GM19468 (cell line): Measurements from ENCODE around the gene GPATCH1.
"Not testable (repeated sequence)": the region's sequence is repeated elsewhere in the genome, so short reads cannot be mapped to it uniquely, and the experiment has no call there.

Source experiments
- ATAC-seq: cut with Tn5 transposase; IDR thresholded peaks from one replicate; pipeline ENCODE4 v1.9.1; 2021; ENCODE audit warnings: mild to moderate bottlenecking, moderate library complexity, moderate number of reproducible peaks; ENCODE audit not compliant: unreplicated experiment; ENCODE audit errors: extremely low read depth

GPATCH1 gene

GRCh38 chr19:33154313-33154712, 73.3 kb downstream of the GPATCH1 start:
- not testable (repeated sequence) for ATAC-seq

- no peak for ATAC-seq
Observed at GRCh38 chr19:33156334-33156733, 75.4 kb downstream of the GPATCH1 start.

DNA sequence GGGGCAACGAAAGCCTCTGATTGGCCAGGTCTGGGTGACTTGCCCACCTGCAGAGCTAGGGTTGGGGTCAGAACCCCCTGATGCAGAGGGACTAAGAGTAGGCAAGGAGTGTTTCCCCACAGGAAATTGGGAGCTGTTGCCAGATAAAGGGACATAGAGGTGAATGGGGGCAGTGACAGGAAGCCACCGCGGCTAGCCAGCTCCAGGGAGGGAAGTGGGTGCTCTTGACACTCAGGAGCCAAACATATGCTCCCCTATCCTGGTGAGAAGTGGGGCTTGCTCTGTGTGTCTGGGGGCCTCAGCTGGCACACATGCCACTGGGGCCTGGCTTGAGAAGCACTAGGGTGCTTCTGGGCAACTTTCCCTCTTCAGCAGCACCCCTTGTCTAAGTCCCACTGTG, 76.9 kb downstream of the GPATCH1 start:
- no peak for ATAC-seq

DNA sequence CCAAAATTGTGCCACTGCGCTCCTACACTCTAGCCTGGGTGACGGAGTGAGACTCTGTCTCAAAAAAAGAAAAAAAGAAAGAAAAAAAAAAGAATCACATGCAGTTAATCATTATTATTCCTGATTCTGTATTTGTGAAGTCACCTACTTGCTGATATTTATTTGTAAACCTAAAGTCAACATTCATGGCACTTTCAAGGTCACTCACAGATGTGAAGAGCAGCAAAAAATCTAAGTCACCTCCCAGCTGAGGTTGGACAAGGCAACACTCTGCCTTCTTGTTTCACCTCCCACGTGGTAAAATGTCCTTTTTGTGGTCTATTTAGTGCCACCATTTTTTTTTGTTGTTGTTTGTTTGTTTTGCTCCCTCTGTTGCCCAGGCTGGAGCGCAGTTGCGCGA, 77.4 kb downstream of the GPATCH1 start:
- ATAC-seq = no peak

- no peak for ATAC-seq
Observed at GRCh38 chr19:33159149-33159548, 78.2 kb downstream of the GPATCH1 start.

DNA sequence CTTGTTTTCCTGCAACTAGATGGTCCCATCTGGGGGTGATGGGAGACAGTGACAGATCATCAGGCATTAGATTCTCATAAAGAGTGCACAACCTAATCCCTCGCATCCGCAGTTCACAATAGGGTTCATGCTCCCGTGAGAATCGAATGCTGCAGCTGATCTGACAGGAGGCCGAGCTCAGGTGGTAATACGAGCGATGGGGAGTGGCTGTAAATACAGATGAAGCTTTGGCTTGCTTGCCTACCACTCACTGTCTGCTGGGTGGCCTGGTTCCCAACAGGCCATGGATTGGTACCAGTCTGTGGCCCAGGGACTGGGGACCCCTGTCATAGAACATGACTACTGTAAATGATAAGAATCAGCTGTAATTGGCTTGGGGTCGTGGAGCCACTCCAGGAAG, 78.9 kb downstream of the GPATCH1 start:
- no peak for ATAC-seq

- ATAC-seq = no peak
Observed at GRCh38 chr19:33161201-33161600, 80.2 kb downstream of the GPATCH1 start.

- ATAC-seq = no peak
Observed at GRCh38 chr19:33163481-33163880, 82.5 kb downstream of the GPATCH1 start.

DNA sequence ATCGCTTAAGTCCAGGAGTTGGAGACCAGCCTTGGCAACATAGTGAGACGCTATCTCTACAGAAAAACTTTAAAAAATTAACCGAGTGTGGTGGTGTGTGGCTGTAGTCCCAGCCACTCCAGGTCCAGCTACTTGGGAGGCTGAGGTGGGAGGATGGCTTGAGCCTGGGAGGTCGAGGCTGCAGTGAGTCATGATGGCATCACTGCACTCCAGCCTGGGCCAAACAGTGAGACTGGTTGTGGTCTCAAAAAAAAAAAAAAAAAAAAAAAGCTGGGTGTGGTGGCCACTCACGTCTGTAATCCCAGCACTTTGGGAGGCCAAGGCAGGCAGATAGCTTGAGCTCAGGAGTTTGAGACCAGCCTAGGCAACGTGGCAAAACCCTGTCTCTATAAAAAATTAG, 85.1 kb downstream of the GPATCH1 start:
- not testable (repeated sequence) for ATAC-seq

DNA sequence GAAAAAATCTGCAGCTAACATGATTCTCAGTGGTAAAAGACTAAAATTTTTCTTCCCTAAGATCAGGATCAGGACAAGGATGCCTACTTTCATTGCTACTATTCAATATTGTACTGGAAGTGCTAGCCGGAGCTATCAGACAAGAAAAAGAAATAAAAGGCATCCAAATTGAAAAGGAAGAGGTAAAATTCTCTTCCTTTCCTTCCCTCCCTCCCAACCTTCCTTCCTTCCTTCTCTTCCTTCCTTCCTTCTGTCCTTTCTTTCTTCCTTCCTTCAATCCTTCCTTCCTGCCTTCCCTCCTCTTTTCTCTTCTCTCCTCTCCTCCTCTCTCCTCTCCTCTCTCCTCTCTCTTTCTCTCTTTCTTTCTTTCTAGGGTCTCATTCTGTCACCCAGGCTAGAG, 86.5 kb downstream of the GPATCH1 start:
- ATAC-seq = no peak

GRCh38 chr19:33168528-33168927, 87.5 kb downstream of the GPATCH1 start:
- ATAC-seq = no peak

GRCh38 chr19:33171222-33171795, 90.3 kb downstream of the GPATCH1 start:
- no peak for ATAC-seq

DNA sequence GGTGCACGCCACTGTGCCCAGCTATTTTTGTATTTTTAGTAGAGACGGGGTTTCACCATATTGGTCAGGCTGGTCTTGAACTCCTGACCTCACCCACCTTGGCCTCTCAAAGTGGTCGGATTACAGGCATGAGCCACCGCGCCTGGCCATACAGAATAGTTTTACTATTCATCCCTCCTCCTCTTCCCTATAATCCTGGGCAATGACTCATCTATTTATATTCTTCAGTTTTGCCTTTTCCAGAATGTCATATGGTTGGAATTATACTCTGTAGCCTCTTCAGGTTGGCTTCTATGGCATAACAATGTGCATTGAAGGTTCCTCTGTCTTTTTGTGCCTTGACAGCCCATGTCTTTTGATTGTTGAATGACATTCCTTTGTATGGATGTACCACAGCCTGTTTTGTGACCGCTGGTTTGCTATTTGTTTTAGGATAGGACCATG, 91.0 kb downstream of the GPATCH1 start:
- ATAC-seq = no peak

DNA sequence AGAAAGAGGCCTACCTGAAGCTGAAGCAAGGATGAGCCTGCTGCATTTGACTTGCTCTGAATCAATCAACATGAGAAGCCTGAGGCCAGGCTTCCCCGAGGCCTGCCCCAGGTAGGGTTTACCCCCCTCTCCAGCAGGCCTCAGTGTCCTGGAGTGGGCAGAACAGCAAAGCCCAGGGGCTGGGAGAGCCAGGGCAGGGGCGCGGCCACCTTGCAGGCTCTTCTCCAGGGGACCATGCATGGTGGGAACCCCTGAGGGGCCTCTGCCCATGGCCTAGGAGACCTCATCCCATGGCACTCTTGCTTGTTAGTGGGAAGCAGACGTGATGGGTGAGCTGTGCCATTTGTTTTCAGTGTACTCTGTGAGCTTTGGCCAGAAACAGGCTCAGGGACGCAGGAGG, 93.2 kb downstream of the GPATCH1 start:
- ATAC-seq = no peak

DNA sequence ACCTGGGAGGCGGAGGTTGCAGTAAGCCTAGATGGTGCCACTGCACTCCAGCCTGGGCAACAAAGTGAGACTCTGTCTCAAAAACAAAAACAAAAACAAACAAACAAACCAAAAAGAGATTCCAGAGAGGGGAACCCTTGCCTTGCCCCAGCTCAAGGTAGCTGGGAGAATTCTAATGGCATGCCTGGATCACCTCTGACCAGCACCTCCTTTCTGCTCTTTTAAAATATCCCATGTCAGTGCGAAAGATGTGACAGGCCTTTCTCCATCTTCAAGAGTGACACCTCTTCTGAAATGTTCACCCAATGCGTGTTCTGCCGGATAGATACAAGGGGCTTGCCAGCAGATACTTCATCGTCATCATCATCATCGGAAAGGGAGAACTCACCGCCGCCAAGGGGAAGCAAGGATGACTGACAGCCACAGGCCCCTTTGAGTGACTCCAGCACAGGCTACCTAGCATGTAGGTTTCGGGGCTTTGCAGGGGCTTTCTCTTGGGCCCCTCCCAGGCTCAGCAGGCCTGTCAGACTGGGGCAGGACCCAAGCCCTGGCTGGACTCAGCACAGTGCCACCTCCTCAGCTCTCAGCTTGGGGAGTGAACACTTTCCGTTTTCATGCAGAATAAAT, 94.3 kb downstream of the GPATCH1 start:
- ATAC-seq = no peak

DNA sequence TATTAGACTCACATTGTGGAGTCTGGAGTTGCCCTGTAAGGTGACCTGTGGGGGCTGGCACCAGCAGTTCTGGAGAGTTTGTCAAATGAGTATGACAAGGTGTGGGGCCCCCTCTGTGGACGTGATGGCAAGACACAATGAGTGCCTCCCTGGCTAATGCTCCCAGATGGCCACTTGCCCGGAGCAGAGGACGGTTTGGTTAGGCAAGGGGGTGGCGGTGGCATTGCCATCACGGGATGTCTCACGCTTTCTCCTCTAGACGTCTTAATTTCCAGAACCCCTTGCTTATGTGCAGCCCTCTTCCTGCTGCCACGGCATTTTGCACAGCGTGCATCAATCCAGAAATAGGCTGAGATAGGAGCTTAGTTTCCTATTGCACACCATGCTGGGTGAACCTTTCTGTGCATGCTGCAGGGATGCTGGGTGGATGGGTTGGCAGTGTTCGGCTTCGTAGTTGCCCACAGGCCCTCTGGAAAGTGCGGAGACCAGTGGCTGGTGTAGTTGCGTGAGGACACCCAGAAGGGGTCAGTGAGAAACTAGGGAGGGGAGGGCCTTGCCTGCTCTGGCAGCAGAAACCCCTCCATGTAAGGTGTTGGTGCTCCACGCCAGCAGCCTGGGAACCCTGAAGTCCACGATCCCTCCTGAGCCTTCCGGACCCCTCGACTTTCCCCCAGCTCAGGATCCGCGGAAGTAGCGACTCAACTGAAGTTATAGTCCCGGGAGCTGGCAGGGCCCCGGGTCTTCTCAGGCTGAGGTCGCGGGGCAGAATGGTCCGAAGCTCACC, 95.1 kb downstream of the GPATCH1 start:
- ATAC-seq = no peak

GRCh38 chr19:33176670-33177416, 95.9 kb downstream of the GPATCH1 start:
- ATAC-seq = peak; percentile 77

DNA sequence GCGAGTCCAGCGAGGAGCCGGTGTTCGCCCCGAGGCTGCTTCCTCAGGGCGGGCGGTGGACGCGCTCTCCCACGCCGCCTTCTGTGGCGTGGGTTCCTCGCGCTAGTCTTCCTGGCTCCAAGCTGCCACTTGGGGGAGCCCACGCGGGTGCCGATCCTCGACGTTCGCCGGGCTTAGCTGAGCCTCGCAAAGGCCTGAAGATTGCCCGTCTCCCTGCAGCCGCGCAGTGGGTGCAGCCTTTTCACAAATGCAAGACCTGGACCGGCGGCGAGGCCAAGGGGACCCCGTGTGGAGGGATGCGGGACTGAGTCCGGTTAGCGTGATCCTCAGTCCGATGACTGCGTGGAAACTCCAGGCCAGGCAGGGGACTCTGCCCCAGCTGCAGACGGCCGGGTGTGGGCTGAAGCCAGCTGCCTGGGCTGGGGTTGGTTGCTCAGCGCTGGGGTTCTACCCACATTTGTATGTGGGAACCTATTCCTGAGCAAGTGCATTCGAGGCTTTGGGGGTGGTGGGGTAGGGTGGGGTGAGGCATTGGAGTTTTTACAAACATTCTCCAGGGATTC, 96.5 kb downstream of the GPATCH1 start:
- ATAC-seq = peak; percentile 6
